Mesendoderm (in vitro differentiated cells): ENCODE measurements around the gene CTNND2.

ENCODE experiments used
- DNase-seq: peaks from one replicate; pipeline ENCODE4 v3.0.0; 2013
- H2AK5ac ChIP-seq: 2 replicates; pipeline ENCODE4 v1.6.1; 2013; ENCODE audit warnings: low read length, inconsistent platforms
- H2BK120ac ChIP-seq: 2 replicates; pipeline ENCODE4 v1.6.1; 2013; ENCODE audit warnings: low read depth, mild to moderate bottlenecking, low read length, moderate library complexity, mixed read lengths
- H2BK15ac ChIP-seq: replicated peaks from 2 replicates; pipeline ENCODE4 v1.6.1; 2013; ENCODE audit warnings: low read depth, mild to moderate bottlenecking, moderate library complexity
- H2BK5ac ChIP-seq: 2 replicates; pipeline ENCODE4 v1.6.1; 2013; ENCODE audit warnings: low read length, inconsistent platforms
- H3K18ac ChIP-seq: 2 replicates; pipeline ENCODE4 v1.6.1; 2013; ENCODE audit warnings: mild to moderate bottlenecking, low read length, mixed read lengths
- H3K23ac ChIP-seq: one replicate; pipeline ENCODE4 v1.6.1; 2013; ENCODE audit warnings: low read length
- H3K27ac ChIP-seq: 2 replicates; pipeline ENCODE4 v1.5.1; 2013; ENCODE audit warnings: low read depth, mild to moderate bottlenecking, inconsistent platforms, low read length, moderate library complexity
- H3K27me3 ChIP-seq: 2 replicates; pipeline ENCODE4 v1.6.1; 2013; ENCODE audit warnings: low read length, control low read depth, mild to moderate bottlenecking, inconsistent platforms; ENCODE audit not compliant: insufficient read depth, poor library complexity
- H3K36me3 ChIP-seq: 2 replicates; pipeline ENCODE4 v1.6.1; 2013; ENCODE audit warnings: low read length, inconsistent platforms; ENCODE audit not compliant: control insufficient read depth, insufficient read depth
- H3K4ac ChIP-seq: one replicate; pipeline ENCODE4 v1.6.1; 2013; ENCODE audit warnings: low read depth, mild to moderate bottlenecking, low read length, moderate library complexity
- H3K4me1 ChIP-seq: 2 replicates; pipeline ENCODE4 v1.6.1; 2013; ENCODE audit warnings: low read depth, low read length, inconsistent platforms; ENCODE audit not compliant: control insufficient read depth
- H3K4me2 ChIP-seq: 2 replicates; pipeline ENCODE4 v1.6.1; 2013; ENCODE audit warnings: low read length
- H3K4me3 ChIP-seq: 2 replicates; pipeline ENCODE4 v1.5.1; 2013; ENCODE audit warnings: mild to moderate bottlenecking, low read length
- H3K56ac ChIP-seq: one replicate; pipeline ENCODE4 v1.6.1; 2013; ENCODE audit warnings: low read length
- H3K79me1 ChIP-seq: 2 replicates; pipeline ENCODE4 v1.6.1; 2013; ENCODE audit warnings: low read length, inconsistent platforms
- H3K79me2 ChIP-seq: 2 replicates; pipeline ENCODE4 v1.6.1; 2013; ENCODE audit warnings: mild to moderate bottlenecking, low read length; ENCODE audit not compliant: control insufficient read depth, insufficient read depth
- H3K9ac ChIP-seq: 2 replicates; pipeline ENCODE4 v1.6.1; 2013; ENCODE audit warnings: low read length, inconsistent platforms
- H4K5ac ChIP-seq: one replicate; pipeline ENCODE4 v1.6.1; 2013; ENCODE audit warnings: low read length
- H4K8ac ChIP-seq: one replicate; pipeline ENCODE4 v1.6.1; 2013; ENCODE audit warnings: low read depth, mild to moderate bottlenecking, control low read depth, low read length, moderate library complexity
- WGBS: extraction: QIAGEN DNeasy Blood & Tissue Kit; methylation state at CpG from one replicate; pipeline ENCODE4 v1.1.7; 2013; ENCODE audit warnings: low lambda C conversion rate, missing lambda C conversion rate; ENCODE audit not compliant: insufficient coverage; ENCODE audit errors: extremely low coverage; 5-methylcytosine and 5-hydroxymethylcytosine counted together

CTNND2 gene

GRCh38 chr5:11809407-11809806 lies 94.8 kb downstream of the CTNND2 start:
- H3K4me3 ChIP-seq: no peak overlapping the region
- H3K79me2 ChIP-seq: no peaks in the 10 kb centered on the region
- H2BK15ac ChIP-seq: no peak overlapping the region
- no peaks in the 10 kb centered on the region for H3K36me3 ChIP-seq
- H2AK5ac ChIP-seq: no peak overlapping the region
- H3K79me1 ChIP-seq: no peaks in the 10 kb centered on the region
- DNase-seq: no peak
- no peak overlapping the region for H3K4ac ChIP-seq
- H3K18ac ChIP-seq: no peak overlapping the region
- no peak overlapping the region for H2BK120ac ChIP-seq
- no peak overlapping the region for H3K23ac ChIP-seq
- H3K27ac ChIP-seq: no peak overlapping the region
- H4K5ac ChIP-seq: no peak overlapping the region
- H3K4me1 ChIP-seq: no peaks in the 10 kb centered on the region
- no peak overlapping the region for H3K9ac ChIP-seq
- no peak overlapping the region for H4K8ac ChIP-seq
- no peak overlapping the region for H3K4me2 ChIP-seq
- no peak overlapping the region for H3K56ac ChIP-seq
- H2BK5ac ChIP-seq: no peak overlapping the region
- no CpG with 5 or more reads among the region's 3 CpGs for WGBS
- no peaks in the 10 kb centered on the region for H3K27me3 ChIP-seq

- H3K27ac ChIP-seq: no peak overlapping the region
- no peak overlapping the region for H3K18ac ChIP-seq
- H3K9ac ChIP-seq: no peak overlapping the region
- DNase-seq: no peak
- no peak overlapping the region for H3K56ac ChIP-seq
- no peak overlapping the region for H4K5ac ChIP-seq
- no peak overlapping the region for H3K4me3 ChIP-seq
- no peaks in the 10 kb centered on the region for H3K79me1 ChIP-seq
- no peak overlapping the region for H3K4ac ChIP-seq
- no peak overlapping the region for H4K8ac ChIP-seq
- no CpG with 5 or more reads among the region's 7 CpGs for WGBS
- H2BK5ac ChIP-seq: no peak overlapping the region
- H3K4me2 ChIP-seq: no peak overlapping the region
- H2BK15ac ChIP-seq: no peak overlapping the region
- no peaks in the 10 kb centered on the region for H3K4me1 ChIP-seq
- H2BK120ac ChIP-seq: no peak overlapping the region
- H3K27me3 ChIP-seq: no peaks in the 10 kb centered on the region
- no peaks in the 10 kb centered on the region for H3K79me2 ChIP-seq
- H2AK5ac ChIP-seq: no peak overlapping the region
- no peak overlapping the region for H3K23ac ChIP-seq
- no peaks in the 10 kb centered on the region for H3K36me3 ChIP-seq
Measured at GRCh38 chr5:11803436-11803835, 100.8 kb downstream of the CTNND2 start.

- Histone ChIP-seq H2BK5ac (no peak overlapping the region), H4K8ac (no peak overlapping the region), H3K4ac (no peak overlapping the region), H3K4me3 (no peak overlapping the region), H3K9ac (no peak overlapping the region), H3K36me3 (no peaks in the 10 kb centered on the region), H3K27me3 (no peaks in the 10 kb centered on the region), H3K18ac (no peak overlapping the region), H2AK5ac (no peak overlapping the region), H3K56ac (no peak overlapping the region), H3K4me2 (no peak overlapping the region), H2BK120ac (no peak overlapping the region), H3K23ac (no peak overlapping the region), H3K4me1 (no peaks in the 10 kb centered on the region), H2BK15ac (no peak overlapping the region), H3K79me1 (no peaks in the 10 kb centered on the region), H4K5ac (no peak overlapping the region), H3K79me2 (no peaks in the 10 kb centered on the region), H3K27ac (no peak overlapping the region)
- DNase-seq: no peak
- no CpG with 5 or more reads among the region's 2 CpGs for WGBS
Measured at GRCh38 chr5:11801061-11801460, 103.2 kb downstream of the CTNND2 start.

- no peak overlapping the region for H3K23ac ChIP-seq
Measured at GRCh38 chr5:11797132-11797531, 107.1 kb downstream of the CTNND2 start.

DNA sequence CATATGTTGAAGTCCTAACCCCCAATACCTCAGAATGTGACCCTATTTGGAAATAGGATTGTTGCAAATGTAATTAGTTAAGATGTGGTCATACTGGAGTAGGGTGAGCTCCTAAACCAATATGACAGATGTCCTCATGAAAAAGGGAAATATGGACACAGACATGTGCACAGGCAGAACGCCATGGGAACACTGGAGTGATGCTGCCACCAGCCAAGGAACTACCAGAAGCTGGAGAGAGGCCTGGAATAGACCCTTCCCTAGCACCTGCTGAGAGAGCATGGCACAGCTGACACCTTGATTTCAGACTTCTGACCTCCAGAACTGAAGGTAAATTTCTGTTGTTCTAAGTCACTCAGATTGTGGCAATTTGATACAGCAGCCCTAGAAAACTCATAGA lies 110.8 kb downstream of the CTNND2 start:
- no CpG with 5 or more reads among the region's 1 CpG for WGBS
- H4K8ac ChIP-seq: no peak overlapping the region
- no peak overlapping the region for H3K56ac ChIP-seq
- H2AK5ac ChIP-seq: no peak overlapping the region
- H2BK5ac ChIP-seq: no peak overlapping the region
- no peak overlapping the region for H4K5ac ChIP-seq
- no peak overlapping the region for H3K4me3 ChIP-seq
- H3K9ac ChIP-seq: no peak overlapping the region
- H2BK15ac ChIP-seq: no peak overlapping the region
- H2BK120ac ChIP-seq: no peak overlapping the region
- H3K79me2 ChIP-seq: no peaks in the 10 kb centered on the region
- H3K79me1 ChIP-seq: no peaks in the 10 kb centered on the region
- DNase-seq: no peak
- H3K27me3 ChIP-seq: no peaks in the 10 kb centered on the region
- no peaks in the 10 kb centered on the region for H3K4me1 ChIP-seq
- no peak overlapping the region for H3K27ac ChIP-seq
- H3K36me3 ChIP-seq: no peaks in the 10 kb centered on the region
- H3K18ac ChIP-seq: no peak overlapping the region
- no peak overlapping the region for H3K23ac ChIP-seq
- no peak overlapping the region for H3K4me2 ChIP-seq
- no peak overlapping the region for H3K4ac ChIP-seq

More at GRCh38 chr5:11797132-11797531, 107.1 kb downstream of the CTNND2 start:
- no peak overlapping the region for H3K4ac ChIP-seq
- H4K5ac ChIP-seq: no peak overlapping the region
- no peak overlapping the region for H2AK5ac ChIP-seq
- no peak overlapping the region for H3K56ac ChIP-seq
- H3K79me1 ChIP-seq: no peaks in the 10 kb centered on the region
- H2BK120ac ChIP-seq: no peak overlapping the region
- H3K18ac ChIP-seq: no peak overlapping the region
- no peaks in the 10 kb centered on the region for H3K36me3 ChIP-seq
- no peak overlapping the region for H3K9ac ChIP-seq
- H3K27ac ChIP-seq: no peak overlapping the region
- H2BK15ac ChIP-seq: no peak overlapping the region
- no peak overlapping the region for H4K8ac ChIP-seq
- H3K4me1 ChIP-seq: no peaks in the 10 kb centered on the region
- no peaks in the 10 kb centered on the region for H3K79me2 ChIP-seq
- no peaks in the 10 kb centered on the region for H3K27me3 ChIP-seq
- WGBS: no CpG with 5 or more reads among the region's 4 CpGs
- no peak overlapping the region for H2BK5ac ChIP-seq
- DNase-seq: peak; percentile 69
- H3K4me2 ChIP-seq: no peak overlapping the region
- no peak overlapping the region for H3K4me3 ChIP-seq

DNA sequence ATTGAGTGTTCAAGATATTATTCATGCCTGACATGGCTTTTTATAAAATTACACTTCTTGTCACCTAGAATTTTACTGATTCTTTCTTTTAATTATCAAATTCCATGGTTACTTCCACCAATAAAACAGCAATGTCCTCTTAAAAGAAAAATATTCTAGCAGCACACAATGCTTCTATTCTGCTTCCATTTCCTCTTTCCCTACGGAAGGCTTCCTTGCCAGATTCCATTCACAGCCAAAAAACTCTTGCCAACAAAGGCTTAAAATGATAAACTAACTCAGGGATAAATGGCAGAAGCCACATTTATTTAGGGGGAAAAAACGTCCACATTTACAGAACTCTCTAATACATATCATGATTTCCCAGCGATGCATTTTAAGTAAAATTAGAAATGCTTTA lies 111.6 kb downstream of the CTNND2 start:
- Histone ChIP-seq H3K9ac (no peak overlapping the region), H3K4me1 (no peaks in the 10 kb centered on the region), H4K5ac (no peak overlapping the region), H3K18ac (no peak overlapping the region), H3K4me3 (no peak overlapping the region), H4K8ac (no peak overlapping the region), H2BK15ac (no peak overlapping the region), H3K27ac (no peak overlapping the region), H3K56ac (no peak overlapping the region), H3K27me3 (no peaks in the 10 kb centered on the region), H2BK120ac (no peak overlapping the region), H3K23ac (no peak overlapping the region), H3K79me1 (no peaks in the 10 kb centered on the region), H3K4ac (no peak overlapping the region), H3K4me2 (no peak overlapping the region), H2BK5ac (no peak overlapping the region), H3K79me2 (no peaks in the 10 kb centered on the region), H3K36me3 (no peaks in the 10 kb centered on the region), H2AK5ac (no peak overlapping the region)
- WGBS: no CpG with 5 or more reads among the region's 3 CpGs
- DNase-seq: no peak
